SK-N-SH (cell line): ENCODE results near the gene C2orf49. TPM values are rescaled to one million over a fixed set of nuclear protein-coding genes. Genes with fewer than 3 reads are reported as not detected.

Experiments
- CTCF ChIA-PET: fragments of 300-600, 350-600 bp; formaldehyde crosslinking; extraction: SDS; loops from one replicate; lab custom pipeline; 2021; lab: Yijun Ruan, JAX
- POLR2A ChIA-PET: fragments of 350-600 bp; sonication (Branson Sonifier 250); formaldehyde crosslinking; extraction: SDS; loops from one replicate; lab custom pipeline; 2020; ENCODE audit warnings: antibody characterized with exemption, inconsistent platforms; lab: Yijun Ruan, JAX
- DNase-seq: peaks from one replicate; pipeline ENCODE4 v3.0.0; 2012
- H2AFZ ChIP-seq: fragments of 200-600 bp; sonication (generic); 2 replicates; pipeline ENCODE4 v1.8.1; 2016; ENCODE audit warnings: antibody characterized with exemption, mild to moderate bottlenecking, low read depth
- H3F3A ChIP-seq: fragments of 200-600 bp; sonication (generic); replicated peaks from 2 replicates; pipeline ENCODE3; 2016; ENCODE audit warnings: antibody characterized with exemption, mild to moderate bottlenecking; ENCODE audit not compliant: insufficient read depth
- H3K27ac ChIP-seq, 2 experiments: fragments of 200-500 bp in 1 of 2; fragments of 200-600 bp in 1 of 2; sonication (Bioruptor generic) in 1 of 2; sonication (generic), shearing (Covaris generic) in 1 of 2; 2 replicates each; pipeline versions ENCODE4 v1.5.1 to v1.6.1; 2014 to 2016; ENCODE audit warnings: low read depth in 2 of 2, inconsistent platforms in 1 of 2, low read length in 1 of 2, mild to moderate bottlenecking in 1 of 2, mixed read lengths in 1 of 2
- H3K27me3 ChIP-seq: fragments of 200-600 bp; sonication (generic), shearing (Covaris generic); 2 replicates; pipeline ENCODE4 v1.6.1; 2016; ENCODE audit warnings: mixed run types; ENCODE audit not compliant: insufficient read depth
- H3K36me3 ChIP-seq, 2 experiments: fragments of 200-500 bp in 1 of 2; fragments of 200-600 bp in 1 of 2; sonication (Bioruptor generic) in 1 of 2; sonication (generic) in 1 of 2; replicated peaks in 1 of 2; 2 replicates each; pipeline versions ENCODE3 to v1.5.1; 2014 to 2016; ENCODE audit warnings: low read length in 1 of 2, mild to moderate bottlenecking in 1 of 2; ENCODE audit not compliant: insufficient read depth in 2 of 2, control insufficient read depth in 1 of 2
- H3K4me1 ChIP-seq, 2 experiments: fragments of 200-500 bp in 1 of 2; fragments of 200-600 bp in 1 of 2; sonication (Bioruptor generic) in 1 of 2; sonication (generic), shearing (Covaris generic) in 1 of 2; 2 replicates each; pipeline versions ENCODE4 v1.5.1 to v1.6.1; 2014 to 2016; ENCODE audit warnings: low read depth in 1 of 2, low read length in 1 of 2, mixed run types in 1 of 2; ENCODE audit not compliant: insufficient read depth in 2 of 2, control insufficient read depth in 1 of 2
- H3K4me2 ChIP-seq: fragments of 200-600 bp; sonication (generic), shearing (Covaris generic); 2 replicates; pipeline ENCODE4 v1.6.1; 2017; ENCODE audit warnings: mixed run types
- H3K4me3 ChIP-seq, 2 experiments: fragments of 200-500 bp in 1 of 2; fragments of 200-600 bp in 1 of 2; sonication (Bioruptor generic) in 1 of 2; sonication (generic), shearing (Covaris generic) in 1 of 2; 2 replicates each; pipeline versions ENCODE4 v1.5.1 to v1.8.1; 2014 to 2016; ENCODE audit warnings: low read depth in 2 of 2, inconsistent platforms in 1 of 2, low read length in 1 of 2, mild to moderate bottlenecking in 1 of 2, mixed read lengths in 1 of 2, moderate library complexity in 1 of 2
- H3K79me2 ChIP-seq: fragments of 200-600 bp; sonication (generic); 2 replicates; pipeline ENCODE4 v1.8.1; 2017; ENCODE audit warnings: mild to moderate bottlenecking; ENCODE audit not compliant: insufficient read depth
- H3K9ac ChIP-seq: fragments of 200-600 bp; sonication (generic); 2 replicates; pipeline ENCODE4 v1.6.1; 2017; ENCODE audit warnings: mixed run types
- H3K9me2 ChIP-seq: fragments of 200-600 bp; sonication (generic); 2 replicates; pipeline ENCODE4 v1.6.1; 2017; ENCODE audit warnings: mixed run types
- H3K9me3 ChIP-seq: fragments of 200-600 bp; sonication (generic); 2 replicates; pipeline ENCODE4 v1.6.1; 2017; ENCODE audit warnings: mixed run types, mild to moderate bottlenecking, moderate library complexity
- H4K20me1 ChIP-seq: fragments of 200-600 bp; sonication (generic); 2 replicates; pipeline ENCODE4 v1.6.1; 2017; ENCODE audit warnings: mild to moderate bottlenecking, mixed run types; ENCODE audit not compliant: insufficient read depth
- ELF1 ChIP-seq: IDR thresholded peaks from 2 replicates; pipeline ENCODE4 v1.4.0; 2012
- EP300 ChIP-seq, 2 experiments: IDR thresholded peaks; 2 replicates each; pipeline versions ENCODE4 v1.4.0 to v1.6.1; 2012; ENCODE audit warnings: borderline replicate concordance in 1 of 2, low read depth in 1 of 2, low read length in 1 of 2
- FOXM1 ChIP-seq: IDR thresholded peaks from 2 replicates; pipeline ENCODE4 v1.4.0; 2012; ENCODE audit warnings: low read depth, mild to moderate bottlenecking
- GABPA ChIP-seq: IDR thresholded peaks from 2 replicates; pipeline ENCODE4 v1.4.0; 2012; ENCODE audit warnings: low read depth, mild to moderate bottlenecking
- JUND ChIP-seq: IDR thresholded peaks from 2 replicates; pipeline ENCODE4 v1.4.0; 2012
- MEF2A ChIP-seq: IDR thresholded peaks from 2 replicates; pipeline ENCODE4 v1.4.0; 2012; ENCODE audit warnings: low read depth, borderline replicate concordance
- NRF1 ChIP-seq: IDR thresholded peaks from 2 replicates; pipeline ENCODE4 v1.6.1; 2012; ENCODE audit warnings: low read depth, mild to moderate bottlenecking, low read length
- RAD21 ChIP-seq: IDR thresholded peaks from 2 replicates; pipeline ENCODE4 v1.6.1; 2012; ENCODE audit warnings: mild to moderate bottlenecking, low read length
- RCOR1 ChIP-seq: fragments of 150-350 bp; IDR thresholded peaks from 2 replicates; pipeline ENCODE4 v1.6.1; 2017; ENCODE audit warnings: antibody characterized with exemption, low read length
- RFX5 ChIP-seq: IDR thresholded peaks from 2 replicates; pipeline ENCODE4 v1.6.1; 2012; ENCODE audit warnings: mild to moderate bottlenecking, improper control_type of control experiment, low read length
- RXRA ChIP-seq: IDR thresholded peaks from 2 replicates; pipeline ENCODE4 v1.4.0; 2012; ENCODE audit warnings: low read depth, mild to moderate bottlenecking, borderline replicate concordance
- SIN3A ChIP-seq: IDR thresholded peaks from 2 replicates; pipeline ENCODE4 v1.6.1; 2012; ENCODE audit warnings: low read depth, mild to moderate bottlenecking, low read length, moderate library complexity, borderline replicate concordance
- SMC3 ChIP-seq: IDR thresholded peaks from 2 replicates; pipeline ENCODE4 v1.6.1; 2012; ENCODE audit warnings: low read depth, low read length, improper control_type of control experiment
- TAF1 ChIP-seq: IDR thresholded peaks from 2 replicates; pipeline ENCODE4 v1.6.1; 2012; ENCODE audit warnings: low read depth, mild to moderate bottlenecking, low read length, moderate library complexity, borderline replicate concordance
- TCF12 ChIP-seq: IDR thresholded peaks from 2 replicates; pipeline ENCODE4 v1.4.0; 2012
- YY1 ChIP-seq: IDR thresholded peaks from 2 replicates; pipeline ENCODE4 v1.4.0; 2012; ENCODE audit warnings: low read depth, mild to moderate bottlenecking
- WGBS: methylation state at CpG from one replicate; pipeline ENCODE4 v1.1.6; 2017; ENCODE audit warnings: low lambda C conversion rate; 5-methylcytosine and 5-hydroxymethylcytosine counted together
- polyA plus RNA-seq, 3 experiments: library from polyadenylated mRNA; depleted of rRNA; stranded (reverse); fragments of >200 nt; gene quantifications; 2 replicates each; pipeline ENCODE4 v1.2.3, GENCODE V29; 2012
- TF ChIP-seq, protein P1 (sequence below): fragments of 150-350 bp; IDR thresholded peaks from 2 replicates; pipeline ENCODE4 v1.6.1; 2017; ENCODE audit warnings: antibody characterized with exemption, low read length, low read depth, borderline replicate concordance
- TF ChIP-seq, protein P2 (sequence below): IDR thresholded peaks from 2 replicates; pipeline ENCODE4 v1.4.0; 2012; ENCODE audit warnings: low read depth, borderline replicate concordance
- TF ChIP-seq, protein P3 (sequence below): IDR thresholded peaks from 2 replicates; pipeline ENCODE4 v1.4.0; 2012; ENCODE audit warnings: low read depth, borderline replicate concordance
- TF ChIP-seq, protein P4 (sequence below): IDR thresholded peaks from 2 replicates; pipeline ENCODE4 v1.6.1; 2012; ENCODE audit warnings: mild to moderate bottlenecking, low read depth, low read length, moderate library complexity

The C2orf49 gene
- polyA plus RNA-seq, 1 of the 3 experiments (the other 2 are of a cell fraction) = 7.6 TPM

DNA sequence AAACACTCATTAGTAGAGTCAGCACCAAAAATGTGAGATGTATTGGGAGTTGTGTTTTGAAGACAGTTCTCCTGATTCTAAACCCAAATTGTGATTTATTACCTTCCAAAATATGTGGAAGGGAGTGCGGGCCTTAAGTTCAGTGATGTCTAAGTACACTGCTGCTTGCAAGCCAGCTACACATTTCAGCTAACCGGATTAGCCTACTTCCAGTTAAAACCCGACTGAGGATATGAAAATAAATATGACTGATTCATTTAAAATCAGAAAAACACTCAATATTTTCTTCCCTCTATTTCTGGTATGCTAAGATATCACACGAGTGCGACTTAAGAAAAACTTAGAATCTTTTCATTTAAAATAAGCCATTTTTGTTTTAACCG is 60.6 kb downstream of the C2orf49 start:
- Histone ChIP-seq H3K36me3 (peaks cover 0 to 8% of the 10 kb centered on the region in 2 experiments), H3K9me3 (no peaks in the 10 kb centered on the region), H3K27ac (peak overlapping the region in 1 of 2 experiments; percentile 87; a peak in 2 of 4 replicates), H3K4me3 (peak overlapping the region; percentile 89 to 95), H3K9ac (peak overlapping the region; percentile 99), H3K9me2 (no peaks in the 10 kb centered on the region), H3K27me3 (no peaks in the 10 kb centered on the region), H3K4me1 (peaks cover 4 to 6% of the 10 kb centered on the region in 2 experiments; a peak in 3 of 4 replicates), H3K4me2 (peak overlapping the region; percentile 94), H3K79me2 (peaks cover 54% of the 10 kb centered on the region), H2AFZ (peak overlapping the region; percentile 73; the same call in 1 of the 2 replicates), H4K20me1 (peaks cover 16% of the 10 kb centered on the region; the same call in 1 of the 2 replicates), H3F3A (peaks cover 18% of the 10 kb centered on the region)
- WGBS = 21% methylated on average over 6 of the region's 6 CpGs
- no peak for DNase-seq
- ChIA-PET POLR2A (interaction anchor here (0.9 to 1.4 kb wide), 3 partner anchors 15 to 60 kb away, joined by 3 to 7 read pairs (median 4); partner anchors contain the start of gene C2orf49), CTCF (interaction anchor here (0.8 to 3.8 kb wide), 18 partner anchors 8 to 124 kb away, joined by 3 to 21 read pairs (median 5); no protein-coding TSS in a partner anchor)
- TF ChIP-seq EP300 (IDR thresholded peaks at IDR 0.05; ENCODE audit: borderline replicate concordance in 1 of 2, low read depth in 1 of 2, low read length in 1 of 2) (no peak), RCOR1 (no peak), RXRA (no peak), MEF2A (no peak), ELF1 (no peak), NRF1 (no peak), JUND (no peak), YY1 (no peak), FOXM1 (no peak), TAF1 (no peak)
- TF ChIP-seq, protein P1, sequence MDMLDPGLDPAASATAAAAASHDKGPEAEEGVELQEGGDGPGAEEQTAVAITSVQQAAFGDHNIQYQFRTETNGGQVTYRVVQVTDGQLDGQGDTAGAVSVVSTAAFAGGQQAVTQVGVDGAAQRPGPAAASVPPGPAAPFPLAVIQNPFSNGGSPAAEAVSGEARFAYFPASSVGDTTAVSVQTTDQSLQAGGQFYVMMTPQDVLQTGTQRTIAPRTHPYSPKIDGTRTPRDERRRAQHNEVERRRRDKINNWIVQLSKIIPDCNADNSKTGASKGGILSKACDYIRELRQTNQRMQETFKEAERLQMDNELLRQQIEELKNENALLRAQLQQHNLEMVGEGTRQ = no peak

DNA sequence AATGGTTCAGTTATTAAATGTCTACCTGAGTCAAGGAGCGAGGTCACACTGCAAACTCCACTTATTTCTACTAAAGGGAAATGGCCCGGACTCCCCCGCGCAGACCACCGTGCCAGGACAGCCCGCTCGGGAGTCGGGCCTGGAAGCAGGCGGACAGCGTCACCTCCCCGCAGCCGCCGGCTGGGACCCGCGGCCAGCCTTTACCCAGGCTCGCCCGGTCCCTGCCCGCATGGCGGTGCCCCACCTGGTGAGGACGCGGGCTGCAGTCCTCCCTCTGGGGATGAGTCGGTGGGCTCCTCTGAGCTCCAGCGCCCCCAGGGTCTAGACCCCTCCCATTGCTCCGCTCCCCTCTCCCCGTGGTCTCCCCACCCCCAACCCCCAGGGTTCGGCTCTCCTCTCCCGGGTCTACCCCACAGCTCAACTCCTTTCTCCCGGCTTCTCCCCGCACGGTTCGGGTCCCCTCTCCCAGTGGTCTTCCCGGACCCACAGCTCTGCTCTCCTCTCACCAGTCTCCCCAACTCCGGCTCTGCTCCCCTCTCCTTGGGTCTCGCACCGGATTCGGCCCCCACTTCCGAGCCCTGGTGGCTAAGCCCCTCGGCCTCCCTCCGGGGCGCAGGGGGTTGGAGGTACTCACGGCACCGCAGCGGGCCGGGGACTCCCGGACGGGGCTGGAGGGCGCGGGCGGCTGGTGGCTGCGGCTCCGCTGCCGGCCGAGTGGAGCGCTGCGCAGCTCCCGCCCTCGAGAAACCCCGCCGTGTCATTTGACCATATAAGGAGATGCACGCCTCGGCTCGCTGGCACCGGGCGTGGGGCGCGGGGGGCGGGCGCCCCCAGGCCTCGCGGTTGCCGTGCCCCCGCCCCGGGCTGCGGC is 61.2 kb downstream of the C2orf49 start, which contains the start of gene FHL2:
TSS of gene FHL2 (minus strand) at position 716 of the 871 bp plus-strand sequence. CDS start 12,535 bp downstream, outside the sequence.
- Histone ChIP-seq H3K27me3 (no peaks in the 10 kb centered on the region), H3K9me3 (no peaks in the 10 kb centered on the region), H3K9ac (peak within 1 kb of the TSS; percentile 99), H3K4me1 (peaks cover 4 to 6% of the 10 kb centered on the region in 2 experiments), H3K27ac (peak within 1 kb of the TSS in 1 of 2 experiments; percentile 87; a peak in 3 of 4 replicates), H3K9me2 (no peaks in the 10 kb centered on the region), H2AFZ (peak within 1 kb of the TSS; percentile 73), H3F3A (peaks cover 18% of the 10 kb centered on the region), H3K4me3 (peak within 1 kb of the TSS; percentile 89 to 95), H3K36me3 (peaks cover 0 to 8% of the 10 kb centered on the region in 2 experiments), H3K4me2 (peak within 1 kb of the TSS; percentile 94), H3K79me2 (peaks cover 48% of the 10 kb centered on the region), H4K20me1 (peaks cover 16% of the 10 kb centered on the region; the same call in 1 of the 2 replicates)
- WGBS = 2% methylated on average over 39 of the region's 74 CpGs
- DNase-seq = peak; percentile 94
- CTCF ChIA-PET = interaction anchor here (0.8 to 3.8 kb wide), 20 partner anchors 7 to 123 kb away, joined by 3 to 21 read pairs (median 5); no protein-coding TSS in a partner anchor
- POLR2A ChIA-PET = interaction anchor here (0.9 to 1.4 kb wide), 3 partner anchors 15 to 61 kb away, joined by 3 to 7 read pairs (median 4); partner anchors contain the start of gene C2orf49
- TF ChIP-seq ELF1 (no peak), SMC3 (no peak), RAD21 (peak; percentile 20; the same call in 1 of the 2 replicates), GABPA (no peak), SIN3A (peak; percentile 33; the same call in 1 of the 2 replicates), TCF12 (no peak), RFX5 (no peak)
- TF ChIP-seq, protein P2, sequence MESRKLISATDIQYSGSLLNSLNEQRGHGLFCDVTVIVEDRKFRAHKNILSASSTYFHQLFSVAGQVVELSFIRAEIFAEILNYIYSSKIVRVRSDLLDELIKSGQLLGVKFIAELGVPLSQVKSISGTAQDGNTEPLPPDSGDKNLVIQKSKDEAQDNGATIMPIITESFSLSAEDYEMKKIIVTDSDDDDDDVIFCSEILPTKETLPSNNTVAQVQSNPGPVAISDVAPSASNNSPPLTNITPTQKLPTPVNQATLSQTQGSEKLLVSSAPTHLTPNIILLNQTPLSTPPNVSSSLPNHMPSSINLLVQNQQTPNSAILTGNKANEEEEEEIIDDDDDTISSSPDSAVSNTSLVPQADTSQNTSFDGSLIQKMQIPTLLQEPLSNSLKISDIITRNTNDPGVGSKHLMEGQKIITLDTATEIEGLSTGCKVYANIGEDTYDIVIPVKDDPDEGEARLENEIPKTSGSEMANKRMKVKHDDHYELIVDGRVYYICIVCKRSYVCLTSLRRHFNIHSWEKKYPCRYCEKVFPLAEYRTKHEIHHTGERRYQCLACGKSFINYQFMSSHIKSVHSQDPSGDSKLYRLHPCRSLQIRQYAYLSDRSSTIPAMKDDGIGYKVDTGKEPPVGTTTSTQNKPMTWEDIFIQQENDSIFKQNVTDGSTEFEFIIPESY = no peak
- TF ChIP-seq, protein P3, sequence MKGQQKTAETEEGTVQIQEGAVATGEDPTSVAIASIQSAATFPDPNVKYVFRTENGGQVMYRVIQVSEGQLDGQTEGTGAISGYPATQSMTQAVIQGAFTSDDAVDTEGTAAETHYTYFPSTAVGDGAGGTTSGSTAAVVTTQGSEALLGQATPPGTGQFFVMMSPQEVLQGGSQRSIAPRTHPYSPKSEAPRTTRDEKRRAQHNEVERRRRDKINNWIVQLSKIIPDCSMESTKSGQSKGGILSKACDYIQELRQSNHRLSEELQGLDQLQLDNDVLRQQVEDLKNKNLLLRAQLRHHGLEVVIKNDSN = no peak
- TF ChIP-seq, protein P4, sequence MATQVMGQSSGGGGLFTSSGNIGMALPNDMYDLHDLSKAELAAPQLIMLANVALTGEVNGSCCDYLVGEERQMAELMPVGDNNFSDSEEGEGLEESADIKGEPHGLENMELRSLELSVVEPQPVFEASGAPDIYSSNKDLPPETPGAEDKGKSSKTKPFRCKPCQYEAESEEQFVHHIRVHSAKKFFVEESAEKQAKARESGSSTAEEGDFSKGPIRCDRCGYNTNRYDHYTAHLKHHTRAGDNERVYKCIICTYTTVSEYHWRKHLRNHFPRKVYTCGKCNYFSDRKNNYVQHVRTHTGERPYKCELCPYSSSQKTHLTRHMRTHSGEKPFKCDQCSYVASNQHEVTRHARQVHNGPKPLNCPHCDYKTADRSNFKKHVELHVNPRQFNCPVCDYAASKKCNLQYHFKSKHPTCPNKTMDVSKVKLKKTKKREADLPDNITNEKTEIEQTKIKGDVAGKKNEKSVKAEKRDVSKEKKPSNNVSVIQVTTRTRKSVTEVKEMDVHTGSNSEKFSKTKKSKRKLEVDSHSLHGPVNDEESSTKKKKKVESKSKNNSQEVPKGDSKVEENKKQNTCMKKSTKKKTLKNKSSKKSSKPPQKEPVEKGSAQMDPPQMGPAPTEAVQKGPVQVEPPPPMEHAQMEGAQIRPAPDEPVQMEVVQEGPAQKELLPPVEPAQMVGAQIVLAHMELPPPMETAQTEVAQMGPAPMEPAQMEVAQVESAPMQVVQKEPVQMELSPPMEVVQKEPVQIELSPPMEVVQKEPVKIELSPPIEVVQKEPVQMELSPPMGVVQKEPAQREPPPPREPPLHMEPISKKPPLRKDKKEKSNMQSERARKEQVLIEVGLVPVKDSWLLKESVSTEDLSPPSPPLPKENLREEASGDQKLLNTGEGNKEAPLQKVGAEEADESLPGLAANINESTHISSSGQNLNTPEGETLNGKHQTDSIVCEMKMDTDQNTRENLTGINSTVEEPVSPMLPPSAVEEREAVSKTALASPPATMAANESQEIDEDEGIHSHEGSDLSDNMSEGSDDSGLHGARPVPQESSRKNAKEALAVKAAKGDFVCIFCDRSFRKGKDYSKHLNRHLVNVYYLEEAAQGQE = no peak
